NCI-H2081 treated with DMSO at 0.1 percent for 48 hours (cell line): ENCODE results near the gene SORBS1.

Experiments
- DNase-seq: peaks from one replicate; lab custom pipeline; 2025; lab: John Stamatoyannopoulos, UW

The SORBS1 gene

GRCh38 chr10:95565336-95565735 lies 4.2 kb upstream of the SORBS1 start:
- DNase-seq: no peak

GRCh38 chr10:95564291-95564690 lies 3.1 kb upstream of the SORBS1 start:
- no peak for DNase-seq

- DNase-seq: no peak
Measured at GRCh38 chr10:95562341-95562965, 1.3 kb upstream of the SORBS1 start.

GRCh38 chr10:95561864-95562177 lies 650 bp upstream of the SORBS1 start:
- no peak for DNase-seq

GRCh38 chr10:95560278-95561176 lies 644 bp downstream of the SORBS1 start:
- DNase-seq: no peak

- DNase-seq: no peak
Measured at GRCh38 chr10:95559896-95560277, 1.3 kb downstream of the SORBS1 start.

- no peak for DNase-seq
Measured at GRCh38 chr10:95559471-95559870, 1.7 kb downstream of the SORBS1 start.

GRCh38 chr10:95558593-95559320 lies 2.4 kb downstream of the SORBS1 start:
- no peak for DNase-seq

- no peak for DNase-seq
Measured at GRCh38 chr10:95556994-95557767, 4.0 kb downstream of the SORBS1 start.

- no peak for DNase-seq
Measured at GRCh38 chr10:95553674-95554073, 7.5 kb downstream of the SORBS1 start.

GRCh38 chr10:95552679-95553342 lies 8.4 kb downstream of the SORBS1 start:
- no peak for DNase-seq

GRCh38 chr10:95550073-95550672 lies 11.0 kb downstream of the SORBS1 start:
- DNase-seq: no peak

- no peak for DNase-seq
Measured at GRCh38 chr10:95547791-95548435, 13.3 kb downstream of the SORBS1 start.

- no peak for DNase-seq
Measured at GRCh38 chr10:95547197-95547596, 14.0 kb downstream of the SORBS1 start.

GRCh38 chr10:95545981-95546380 lies 15.2 kb downstream of the SORBS1 start:
- no peak for DNase-seq

GRCh38 chr10:95544783-95545500 lies 16.2 kb downstream of the SORBS1 start:
- no peak for DNase-seq

GRCh38 chr10:95543459-95543858 lies 17.7 kb downstream of the SORBS1 start:
- DNase-seq: no peak

GRCh38 chr10:95542761-95543160 lies 18.4 kb downstream of the SORBS1 start:
- no peak for DNase-seq

- DNase-seq: no peak
Measured at GRCh38 chr10:95542330-95542729, 18.8 kb downstream of the SORBS1 start.

- DNase-seq: no peak
Measured at GRCh38 chr10:95540514-95541052, 20.6 kb downstream of the SORBS1 start.
